MCF 10A (cell line): ENCODE results near the gene PSAT1. TPM values are rescaled to one million over a fixed set of nuclear protein-coding genes. Genes with fewer than 3 reads are reported as not detected.

Experiments
- BruUV-seq: library from RNA; stranded (reverse); fragments of 400-500 nt; replicated peaks from 2 replicates; lab custom pipeline; 2021; lab: Mats Ljungman, UMichigan
- CTCF ChIA-PET: fragments of 300-600 bp; sonication (Branson Sonifier 250); formaldehyde crosslinking; extraction: SDS; loops from one replicate; lab custom pipeline; 2021; ENCODE audit warnings: antibody characterized with exemption, inconsistent platforms; lab: Yijun Ruan, JAX
- POLR2A ChIA-PET: fragments of 300-600, 350-650 bp; sonication (Branson Sonifier 250); formaldehyde crosslinking; extraction: SDS; loops from one replicate; lab custom pipeline; 2020; ENCODE audit warnings: antibody characterized with exemption, inconsistent platforms; lab: Yijun Ruan, JAX
- DNase-seq: peaks from one replicate; pipeline ENCODE4 v3.0.0-alpha.2; 2018; ENCODE audit not compliant: unreplicated experiment
- H3K27ac Mint-ChIP-seq: one replicate; pipeline ENCODE4 v1.8.0; 2022; ENCODE audit warnings: mild to moderate bottlenecking, low read depth, mixed read lengths; ENCODE audit not compliant: unreplicated experiment
- H3K27me3 Mint-ChIP-seq: one replicate; pipeline ENCODE4 v1.8.0; 2022; ENCODE audit warnings: mixed read lengths; ENCODE audit not compliant: insufficient read depth, unreplicated experiment
- H3K36me3 Mint-ChIP-seq: one replicate; pipeline ENCODE4 v1.8.0; 2022; ENCODE audit warnings: mild to moderate bottlenecking, moderate library complexity, mixed read lengths; ENCODE audit not compliant: insufficient read depth, unreplicated experiment
- H3K4me1 Mint-ChIP-seq: one replicate; pipeline ENCODE4 v1.8.0; 2022; ENCODE audit warnings: mixed read lengths; ENCODE audit not compliant: insufficient read depth, unreplicated experiment
- H3K4me3 Mint-ChIP-seq: one replicate; pipeline ENCODE4 v1.8.0; 2022; ENCODE audit warnings: mild to moderate bottlenecking, moderate library complexity, mixed read lengths; ENCODE audit not compliant: unreplicated experiment
- H3K9me3 Mint-ChIP-seq: one replicate; pipeline ENCODE4 v1.8.0; 2022; ENCODE audit warnings: mixed read lengths; ENCODE audit not compliant: unreplicated experiment
- CTCF ChIP-seq: fragments of 200-600 bp; IDR thresholded peaks from one replicate; pipeline ENCODE4 v1.8.0; 2022; ENCODE audit warnings: antibody characterized with exemption, mild to moderate bottlenecking; ENCODE audit not compliant: unreplicated experiment
- intact Hi-C: fragments of 100-400 bp; cut with micrococcal nuclease; formaldehyde crosslinking; loops from 2 replicates; pipeline ENCODE4 v1.14.1; 2022
- total RNA-seq: library from RNA; stranded (reverse); gene quantifications from 2 replicates; pipeline ENCODE4 v1.2.3, GENCODE V29; 2022

PSAT1 gene
- total RNA-seq, 1 experiment from 2014 or later, result 326 TPM

DNA sequence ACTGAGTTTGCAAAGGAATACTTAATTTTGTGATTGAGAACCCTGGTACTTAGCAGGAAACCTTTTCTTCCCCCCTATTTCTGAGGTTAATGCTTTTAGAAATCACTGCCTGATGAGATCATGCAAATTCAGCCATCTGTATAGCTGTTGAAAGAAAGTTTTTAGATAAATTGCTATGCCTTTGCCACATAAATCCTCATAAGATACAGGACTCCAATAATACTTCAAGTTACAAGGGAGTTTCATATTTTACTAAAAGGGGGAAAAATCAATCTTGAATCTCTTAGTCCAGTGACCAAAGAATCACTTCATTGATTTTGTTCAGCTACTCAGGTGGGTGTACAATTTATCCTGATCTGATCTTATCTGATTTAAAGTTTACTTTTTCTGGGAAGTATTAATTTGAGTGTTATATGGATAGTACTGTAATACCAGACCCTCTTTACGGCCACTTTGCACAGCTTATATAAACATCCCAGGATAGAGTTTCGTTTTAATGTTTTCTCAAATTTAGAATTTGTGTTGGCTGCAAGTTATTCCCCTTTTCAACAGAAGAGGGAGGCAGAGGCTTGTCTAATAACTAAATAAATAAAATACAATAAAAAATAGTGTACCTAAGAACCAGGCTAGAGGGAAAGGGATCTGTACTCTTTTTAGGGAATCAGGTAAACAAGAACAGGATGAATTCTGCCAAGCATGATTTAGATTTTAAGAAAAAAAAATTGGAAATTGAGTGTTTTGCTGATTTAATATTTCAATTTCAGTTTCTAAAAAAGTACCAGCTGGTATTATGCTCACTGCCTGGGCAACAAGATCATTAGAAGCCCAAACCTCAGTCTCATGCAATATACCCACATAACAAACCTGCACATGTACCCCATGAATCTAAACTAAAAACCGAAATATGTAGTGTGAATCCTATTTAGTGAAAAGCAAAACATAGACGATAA, 69.1 kb downstream of the PSAT1 start:
- peak; percentile 29 for DNase-seq
- Mint-ChIP-seq H3K4me1 (peaks cover 6% of the 10 kb centered on the region), H3K4me3 (no peak overlapping the region), H3K27me3 (no peaks in the 10 kb centered on the region), H3K27ac (no peak overlapping the region), H3K36me3 (no peaks in the 10 kb centered on the region), H3K9me3 (no peaks in the 10 kb centered on the region)
- ChIA-PET CTCF (interaction anchor here (0.6 to 5.8 kb wide), 20 partner anchors 9 to 1678 kb away, joined by 3 to 60 read pairs (median 3); partner anchors contain the start of gene PSAT1), POLR2A (interaction anchor here (1.2 kb wide), 1 partner anchor 69 kb away, joined by 3 read pairs; the partner anchor contains the start of gene PSAT1)
- TF ChIP-seq CTCF, result peak; percentile 59
- BruUV-seq, result no TSS peak
- intact Hi-C loops, result loop anchor here (10.0 kb wide), 1 partner anchor 931 kb away; no protein-coding TSS in a partner anchor

- H3K27me3 Mint-ChIP-seq, result no peaks in the 10 kb centered on the region
- H3K27ac Mint-ChIP-seq, result no peak overlapping the region
- no peak overlapping the region for H3K4me3 Mint-ChIP-seq
- H3K9me3 Mint-ChIP-seq, result no peaks in the 10 kb centered on the region
- no peaks in the 10 kb centered on the region for H3K36me3 Mint-ChIP-seq
- H3K4me1 Mint-ChIP-seq, result peaks cover 6% of the 10 kb centered on the region
- BruUV-seq, result no TSS peak
- ChIA-PET POLR2A (no interaction called here), CTCF (interaction anchor here (1.0 to 5.8 kb wide), 6 partner anchors 35 to 127 kb away, joined by 3 to 60 read pairs (median 6); no protein-coding TSS in a partner anchor)
- intact Hi-C loops, result loop anchor here (10.0 kb wide), 1 partner anchor 932 kb away; no protein-coding TSS in a partner anchor
- TF ChIP-seq CTCF, result no peak
- DNase-seq, result no peak
Observed at GRCh38 chr9:78366827-78367226, 69.9 kb downstream of the PSAT1 start.

GRCh38 chr9:78368236-78368635, 71.3 kb downstream of the PSAT1 start:
- DNase-seq, result no peak
- H3K4me1 Mint-ChIP-seq, result peaks cover 6% of the 10 kb centered on the region
- intact Hi-C loops, result loop anchor here (10.0 kb wide), 1 partner anchor 933 kb away; no protein-coding TSS in a partner anchor
- no peak for TF ChIP-seq CTCF
- ChIA-PET CTCF (interaction anchor here (0.5 to 5.8 kb wide), 25 partner anchors 8 to 523 kb away, joined by 3 to 95 read pairs (median 7); partner anchors contain the start of gene PSAT1), POLR2A (interaction anchor here (0.6 to 1.0 kb wide), 3 partner anchors 8 to 889 kb away, joined by 3 to 5 read pairs (median 3); no protein-coding TSS in a partner anchor)
- BruUV-seq, result no TSS peak
- peaks cover 11% of the 10 kb centered on the region for H3K27me3 Mint-ChIP-seq
- H3K4me3 Mint-ChIP-seq, result no peak overlapping the region
- H3K27ac Mint-ChIP-seq, result no peak overlapping the region
- H3K36me3 Mint-ChIP-seq, result no peaks in the 10 kb centered on the region
- H3K9me3 Mint-ChIP-seq, result no peaks in the 10 kb centered on the region
